GM19043 (cell line): ENCODE data around the gene MBD6.
"Not testable (repeated sequence)": the region's sequence is repeated elsewhere in the genome, so short reads cannot be mapped to it uniquely, and the experiment has no call there.

ENCODE experiments used
- ATAC-seq: cut with Tn5 transposase; IDR thresholded peaks from one replicate; pipeline ENCODE4 v1.9.1; 2021; ENCODE audit warnings: low read depth; ENCODE audit not compliant: unreplicated experiment

MBD6 gene

GRCh38 chr12:57568838-57569237 lies 46.2 kb downstream of the MBD6 start:
- ATAC-seq = no peak

GRCh38 chr12:57569858-57570257 lies 47.2 kb downstream of the MBD6 start:
- ATAC-seq = no peak

DNA sequence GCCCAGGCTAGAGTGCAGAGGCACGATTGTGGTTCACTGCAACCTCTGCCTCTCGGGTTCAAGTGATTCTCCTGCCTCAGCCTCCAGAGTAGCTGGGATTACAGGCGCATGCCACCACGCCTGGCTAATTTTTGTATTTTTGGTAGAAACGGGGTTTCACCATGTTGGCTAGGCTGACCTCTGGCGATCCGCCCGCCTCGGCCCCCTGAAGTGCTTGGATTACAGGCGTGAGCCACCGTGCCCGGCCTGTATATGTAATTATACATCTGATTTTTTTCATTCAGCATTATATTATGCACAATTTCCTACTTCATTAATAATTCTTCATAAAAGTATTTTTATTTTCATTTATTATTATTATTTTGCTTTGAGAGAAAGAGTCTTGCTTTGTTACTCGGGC lies 47.8 kb downstream of the MBD6 start:
- ATAC-seq = not testable (repeated sequence)

GRCh38 chr12:57571926-57572762 lies 49.5 kb downstream of the MBD6 start:
- ATAC-seq = no peak

DNA sequence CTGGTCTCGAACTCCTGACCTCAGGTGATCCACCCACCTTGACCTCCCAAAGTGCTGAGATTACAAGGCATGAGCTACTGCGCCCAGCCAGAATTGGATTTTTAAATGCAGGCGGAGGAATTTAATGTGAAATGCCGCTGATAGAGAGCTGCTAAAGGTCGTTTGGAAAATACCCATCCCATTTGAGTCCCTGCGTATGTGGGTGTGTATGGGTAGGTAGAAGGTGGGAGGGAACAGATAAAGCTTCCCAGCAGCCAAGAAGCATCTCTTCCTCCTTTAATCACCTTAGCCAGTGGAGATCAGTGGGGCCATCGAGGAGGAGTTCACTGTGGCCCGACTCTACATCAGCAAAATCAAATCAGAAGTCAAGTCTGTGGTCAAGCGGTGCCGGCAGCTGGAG lies 52.2 kb downstream of the MBD6 start:
- ATAC-seq = no peak

DNA sequence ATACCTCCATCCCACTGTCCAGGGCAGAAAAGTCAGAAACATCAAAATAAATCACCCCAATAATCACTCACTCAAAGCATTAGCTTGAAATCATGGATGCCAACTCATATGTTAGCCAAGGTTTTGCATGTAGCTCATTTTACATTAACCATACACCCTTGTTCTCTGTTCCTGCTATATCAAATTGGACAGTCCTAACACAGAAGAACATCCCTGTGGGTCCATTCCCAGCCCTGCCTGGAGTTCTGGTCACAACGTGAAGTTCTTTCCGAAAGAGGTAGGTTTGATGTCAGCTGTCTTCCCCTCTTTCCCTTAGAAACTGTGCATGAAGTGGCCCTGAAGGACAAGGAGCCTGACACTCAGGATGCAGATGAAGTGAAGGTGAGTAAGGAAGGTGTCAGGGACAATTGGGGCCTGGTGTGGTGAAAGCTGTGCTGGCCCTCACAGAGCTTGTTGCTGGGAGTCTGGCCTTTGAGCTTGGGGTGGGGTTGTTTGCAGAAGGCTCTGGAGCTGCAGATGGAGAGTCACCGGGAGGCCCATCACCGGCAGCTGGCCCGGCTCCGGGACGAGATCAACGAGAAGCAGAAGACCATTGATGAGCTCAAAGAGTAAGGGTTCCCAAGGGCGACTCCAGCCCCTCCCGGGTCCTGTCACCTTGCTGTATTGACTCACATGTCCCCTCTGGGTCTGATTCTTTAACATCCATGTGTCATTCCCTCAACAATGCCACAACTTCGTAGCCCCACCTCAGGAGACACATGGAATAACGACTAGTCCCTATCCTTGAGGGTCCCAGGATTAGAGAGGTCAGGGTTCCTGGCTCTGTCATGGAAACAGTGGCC lies 53.4 kb downstream of the MBD6 start:
- ATAC-seq = no peak

DNA sequence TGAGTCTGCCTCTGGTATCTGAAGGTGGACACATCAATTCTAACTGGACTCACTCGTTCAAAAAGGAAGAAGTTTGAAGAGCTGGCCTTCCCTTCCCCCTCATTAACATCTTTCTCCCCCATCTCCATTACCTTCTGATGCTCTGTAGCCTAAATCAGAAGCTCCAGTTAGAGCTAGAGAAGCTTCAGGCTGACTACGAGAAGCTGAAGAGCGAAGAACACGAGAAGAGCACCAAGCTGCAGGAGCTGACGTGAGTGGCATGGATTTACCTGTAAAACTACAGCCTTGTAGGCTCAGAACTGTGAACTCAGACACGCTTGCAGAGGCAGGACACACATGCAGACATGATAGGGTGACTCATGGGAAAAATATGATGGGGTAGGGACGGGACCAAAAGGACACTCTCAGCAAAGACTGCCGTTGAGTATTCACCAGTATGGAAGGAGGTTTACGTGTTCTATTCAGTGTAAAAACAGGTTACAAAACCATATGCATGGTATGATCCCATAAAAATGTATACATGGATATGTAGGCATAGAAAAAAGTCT lies 54.1 kb downstream of the MBD6 start:
- ATAC-seq = no peak

GRCh38 chr12:57577981-57578758 lies 55.5 kb downstream of the MBD6 start:
- no peak for ATAC-seq

DNA sequence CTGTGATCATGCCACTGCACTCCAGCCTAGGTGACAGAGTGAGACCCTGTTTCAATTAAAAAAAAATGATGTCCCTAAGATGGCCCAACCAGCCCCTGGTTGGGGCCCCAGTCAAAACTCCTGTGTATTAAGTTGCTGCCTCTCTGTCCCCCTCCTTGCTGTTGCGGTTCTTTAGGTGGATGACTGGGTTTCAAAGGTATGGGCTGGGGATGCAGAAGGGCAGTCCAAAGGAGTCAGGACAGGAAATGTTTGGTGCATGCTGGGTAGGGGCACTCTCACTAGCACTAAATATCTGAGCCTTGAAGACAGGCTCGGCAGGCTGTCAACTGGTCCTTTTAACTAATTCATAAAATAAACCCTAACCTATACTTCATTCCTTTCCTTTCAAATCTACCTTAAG lies 56.4 kb downstream of the MBD6 start:
- no peak for ATAC-seq
